NT2/D1 (cell line): ENCODE measurements around the gene LRRC57.

Experiments used
- YY1 ChIP-seq: IDR thresholded peaks from 2 replicates; pipeline ENCODE4 v1.6.1; 2011; ENCODE audit not compliant: insufficient read length, insufficient read depth
- ZNF274 ChIP-seq: IDR thresholded peaks from 2 replicates; pipeline ENCODE4 v1.6.1; 2011; ENCODE audit warnings: mild to moderate bottlenecking, low read depth, low read length

DNA sequence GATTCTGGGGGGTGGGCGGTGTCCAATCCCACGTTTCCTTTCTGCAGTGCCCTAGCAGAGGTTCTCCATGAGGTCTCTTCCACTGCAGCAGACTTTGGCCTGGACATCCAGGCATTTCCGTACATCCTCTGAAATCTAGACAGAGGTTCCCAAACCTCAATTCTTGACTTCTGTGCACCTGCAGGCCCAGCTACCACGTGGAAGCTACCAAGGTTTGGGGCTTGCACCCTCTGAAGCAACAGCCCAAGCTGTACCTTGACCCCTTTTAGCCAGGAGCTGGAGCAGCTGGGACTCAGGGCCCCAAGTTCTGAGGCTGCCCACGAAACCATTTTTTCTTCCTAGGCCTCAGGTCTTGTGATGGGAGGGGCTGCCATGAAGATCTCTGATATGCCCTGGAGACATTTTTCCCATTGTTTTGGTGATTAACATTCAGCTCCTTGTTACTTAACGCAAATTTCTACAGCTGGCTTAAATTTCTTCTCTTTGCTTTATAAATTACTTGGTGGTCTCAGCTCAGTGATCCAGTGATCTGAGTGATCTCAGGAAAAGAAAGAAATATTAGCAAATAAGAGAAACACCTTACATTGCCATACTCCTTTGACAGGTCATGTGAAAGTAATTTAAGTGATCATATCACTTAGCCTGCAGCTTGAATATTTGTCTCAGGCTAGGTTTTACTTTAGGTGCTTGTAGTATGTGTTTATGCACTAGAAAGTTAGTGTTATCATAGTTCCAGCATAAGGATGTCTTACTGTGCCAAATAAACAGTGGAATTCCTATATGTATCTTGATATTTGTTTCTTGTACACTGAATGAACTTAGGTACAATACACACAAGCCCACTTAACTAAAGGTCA, 50.2 kb downstream of the LRRC57 start:
- no peak for TF ChIP-seq YY1
- TF ChIP-seq ZNF274 = no peak
